GM18951 (cell line): ENCODE measurements around the gene KMT2C.

Experiments
- POLR2A ChIP-seq: IDR thresholded peaks from 4 replicates; pipeline ENCODE4 v1.6.1; 2011; ENCODE audit warnings: mild to moderate bottlenecking; ENCODE audit not compliant: insufficient read length, insufficient read depth; ENCODE audit errors: extremely low read depth
- in situ Hi-C: fragments of 300-500 bp; cut with MboI; formaldehyde crosslinking; loops from one replicate; pipeline ENCODE4 v1.12.0; 2022; ENCODE audit warnings: low sequenced_read_pairs, mixed read lengths, inconsistent platforms; ENCODE audit not compliant: unreplicated experiment

The KMT2C gene

GRCh38 chr7:152089183-152089582 is 346.6 kb downstream of the KMT2C start:
- in situ Hi-C loops = no loop called here
- no peak for TF ChIP-seq POLR2A

- in situ Hi-C loops = no loop called here
- no peak for TF ChIP-seq POLR2A
Observed at GRCh38 chr7:152086513-152086912, 349.3 kb downstream of the KMT2C start.

GRCh38 chr7:152085131-152085530 is 350.7 kb downstream of the KMT2C start:
- in situ Hi-C loops = no loop called here
- TF ChIP-seq POLR2A = no peak
